ENCODE measurements around the gene LMF2.

LMF2 gene

GRCh38 chr22:50461979-50462540 is 45.4 kb downstream of the LMF2 start:
- no peak for DNase-seq (ENCODE audit: low spot score)

GRCh38 chr22:50461536-50461935 is 46.0 kb downstream of the LMF2 start:
- no peak for DNase-seq (ENCODE audit: low spot score)

- DNase-seq (ENCODE audit: low spot score) = no peak
Measured at GRCh38 chr22:50460938-50461337, 46.6 kb downstream of the LMF2 start.

GRCh38 chr22:50459496-50460140 is 47.9 kb downstream of the LMF2 start:
- no peak for DNase-seq (ENCODE audit: low spot score)

- no peak for DNase-seq (ENCODE audit: low spot score)
Measured at GRCh38 chr22:50459016-50459415, 48.5 kb downstream of the LMF2 start.

GRCh38 chr22:50456466-50457234 is 50.9 kb downstream of the LMF2 start:
- no peak for DNase-seq (ENCODE audit: low spot score)

- DNase-seq (ENCODE audit: low spot score) = no peak
Measured at GRCh38 chr22:50456026-50456425, 51.5 kb downstream of the LMF2 start.

GRCh38 chr22:50455201-50455600 is 52.3 kb downstream of the LMF2 start:
- no peak for DNase-seq (ENCODE audit: low spot score)

- DNase-seq (ENCODE audit: low spot score) = no peak
Measured at GRCh38 chr22:50454556-50455075, 52.9 kb downstream of the LMF2 start.
